Endothelial cell of umbilical vein (primary cell): Measurements from ENCODE around the gene JPH2. TPM values are rescaled to one million over a fixed set of nuclear protein-coding genes. Genes with fewer than 3 reads are reported as not detected.

Source experiments
- BruUV-seq: library from RNA; stranded (reverse); fragments of 400-500 nt; replicated peaks from 2 replicates; lab custom pipeline; 2021; lab: Mats Ljungman, UMichigan
- CTCF ChIA-PET: fragments of 300-600, 350-600 bp; sonication (Branson Sonifier 250); formaldehyde crosslinking; loops from one replicate; lab custom pipeline; 2021; ENCODE audit warnings: antibody characterized with exemption, inconsistent platforms; lab: Charles Lee
- POLR2A ChIA-PET: fragments of 300-600, 350-600 bp; sonication (Branson Sonifier 250); formaldehyde crosslinking; loops from one replicate; lab custom pipeline; 2021; ENCODE audit warnings: antibody characterized with exemption, inconsistent platforms; lab: Charles Lee
- DNase-seq: peaks from one replicate; pipeline ENCODE4 v3.0.0-alpha.2; 2011; ENCODE audit warnings: low read depth, low spot score
- FAIRE-seq: peaks from 2 replicates; lab custom pipeline; 2011; peaks lifted over from hg19 to GRCh38; lab: Jason Lieb, UNC
- H2AFZ ChIP-seq: 2 replicates; pipeline ENCODE4 v1.6.0; 2012; ENCODE audit warnings: low read depth, low read length, control low read depth, inconsistent platforms
- H3K27ac ChIP-seq: 2 replicates; pipeline ENCODE4 v1.5.1; 2011; ENCODE audit warnings: low read depth, mild to moderate bottlenecking, control low read depth, low read length, moderate library complexity; ENCODE audit not compliant: insufficient read depth
- H3K27me3 ChIP-seq, 2 experiments: 2 replicates each; pipeline versions ENCODE4 v1.6.0 to v1.6.1; 2011; ENCODE audit warnings: low read length in 2 of 2, mixed read lengths in 1 of 2; ENCODE audit not compliant: control insufficient read depth in 2 of 2, insufficient read depth in 2 of 2
- H3K36me3 ChIP-seq, 2 experiments: 2 replicates in 1 of 2; 3 replicates in 1 of 2; pipeline ENCODE4 v1.5.1; 2011; ENCODE audit warnings: low read length in 2 of 2, mild to moderate bottlenecking in 1 of 2, moderate library complexity in 1 of 2; ENCODE audit not compliant: control insufficient read depth in 2 of 2, insufficient read depth in 2 of 2; ENCODE audit errors: extremely low read depth in 1 of 2
- H3K4me1 ChIP-seq: 3 replicates; pipeline ENCODE4 v1.5.1; 2011; ENCODE audit warnings: mild to moderate bottlenecking, low read length; ENCODE audit not compliant: control insufficient read depth, insufficient read depth; ENCODE audit errors: extremely low read depth
- H3K4me2 ChIP-seq: 2 replicates; pipeline ENCODE4 v1.6.1; 2011; ENCODE audit warnings: low read length, control low read depth, mixed read lengths; ENCODE audit not compliant: insufficient read depth
- H3K4me3 ChIP-seq, 3 experiments: fragments of 200-600 bp in 1 of 3; sonication (generic), shearing (Covaris generic) in 1 of 3; replicated peaks in 1 of 3; 2 replicates each; pipeline ENCODE4 v1.5.1; 2011 to 2016; ENCODE audit warnings: control low read depth in 3 of 3, low read length in 3 of 3, mild to moderate bottlenecking in 2 of 3, inconsistent platforms in 1 of 3, low read depth in 1 of 3, moderate library complexity in 1 of 3; ENCODE audit not compliant: insufficient read depth in 1 of 3
- H3K79me2 ChIP-seq: 2 replicates; pipeline ENCODE4 v1.6.0; 2012; ENCODE audit warnings: low read length, inconsistent platforms; ENCODE audit not compliant: control insufficient read depth, insufficient read depth
- H3K9ac ChIP-seq: replicated peaks from 2 replicates; pipeline ENCODE3; 2011; ENCODE audit warnings: low read length, control low read depth; ENCODE audit not compliant: insufficient read depth; ENCODE audit errors: extremely low read depth
- H3K9me1 ChIP-seq: replicated peaks from 3 replicates; pipeline ENCODE4 v1.6.0; 2011; ENCODE audit warnings: mild to moderate bottlenecking, low read length; ENCODE audit not compliant: control insufficient read depth, insufficient read depth; ENCODE audit errors: extremely low read depth
- H3K9me3 ChIP-seq: replicated peaks from 2 replicates; pipeline ENCODE4 v1.5.1; 2012; ENCODE audit warnings: low read length, inconsistent platforms; ENCODE audit not compliant: control insufficient read depth, insufficient read depth
- H4K20me1 ChIP-seq: replicated peaks from 2 replicates; pipeline ENCODE3; 2011; ENCODE audit warnings: mild to moderate bottlenecking, low read length; ENCODE audit not compliant: control insufficient read depth, insufficient read depth; ENCODE audit errors: extremely low read depth
- CTCF ChIP-seq, 2 donors: IDR thresholded peaks; 1 replicate in 1 of 2; 2 replicates in 1 of 2; pipeline ENCODE4 v1.5.1; 2011; ENCODE audit warnings: low read length in 2 of 2, mild to moderate bottlenecking in 2 of 2, moderate library complexity in 2 of 2, control low read depth in 1 of 2, inconsistent platforms in 1 of 2, low read depth in 1 of 2; ENCODE audit not compliant: insufficient read depth in 1 of 2; ENCODE audit errors: extremely low read depth in 1 of 2
- EZH2 ChIP-seq: IDR thresholded peaks from 2 replicates; pipeline ENCODE4 v1.6.1; 2012; ENCODE audit warnings: borderline replicate concordance, low read depth, mild to moderate bottlenecking, moderate library complexity, low read length, inconsistent platforms; ENCODE audit not compliant: severe bottlenecking
- FOS ChIP-seq: IDR thresholded peaks from 2 replicates; pipeline ENCODE4 v1.6.1; 2011; ENCODE audit warnings: mild to moderate bottlenecking, low read length, moderate library complexity, borderline replicate concordance; ENCODE audit not compliant: insufficient read depth
- JUN ChIP-seq: IDR thresholded peaks from 2 replicates; pipeline ENCODE4 v1.6.1; 2011; ENCODE audit warnings: borderline replicate concordance, low read depth; ENCODE audit not compliant: insufficient read length, insufficient read depth
- MAX ChIP-seq: IDR thresholded peaks from 2 replicates; pipeline ENCODE4 v1.6.1; 2011; ENCODE audit not compliant: insufficient read depth, insufficient read length
- MYC ChIP-seq: IDR thresholded peaks from one replicate; pipeline ENCODE4 v1.6.1; 2011; ENCODE audit warnings: mild to moderate bottlenecking, low read depth, low read length
- POLR2A ChIP-seq: IDR thresholded peaks from 2 replicates; pipeline ENCODE4 v1.6.1; 2012; ENCODE audit warnings: low read depth, mild to moderate bottlenecking, control low read depth, low read length
- POLR2AphosphoS5 ChIP-seq: IDR thresholded peaks from 2 replicates; pipeline ENCODE4 v1.6.1; 2012; ENCODE audit warnings: low read depth, mild to moderate bottlenecking, control low read depth, low read length, moderate library complexity; ENCODE audit not compliant: insufficient read depth
- dilution Hi-C: fragments of 300-500 bp; cut with MboI; formaldehyde crosslinking; loops from one replicate; pipeline ENCODE4 v1.15.0; 2019; ENCODE audit warnings: low sequenced_read_pairs; ENCODE audit not compliant: extremely low pct_ligation_motif_present
- intact Hi-C: fragments of 100-400 bp; cut with micrococcal nuclease; formaldehyde crosslinking; loops from one replicate; pipeline ENCODE4 v1.10.0; 2022
- polyA plus RNA-seq, 4 experiments: library from polyadenylated mRNA; depleted of rRNA in 3 of 4; stranded (reverse) in 3 of 4; unstranded in 1 of 4; fragments of >200 nt; gene quantifications; 2 replicates each; pipeline versions ENCODE4 v1.2.1 to v1.2.3, GENCODE V29; 2011 to 2012; ENCODE audit warnings: missing spikeins in 1 of 4
- total RNA-seq: library from RNA; stranded (reverse); gene quantifications from 2 replicates; pipeline ENCODE4 v1.2.3, GENCODE V29; 2021

JPH2 gene
- total and polyA plus RNA-seq, 2 donors (not counting 3 experiments of a cell fraction or from before 2014, with no cell fraction given): not detected

- Histone ChIP-seq H2AFZ (no peak overlapping the region), H3K79me2 (no peaks in the 10 kb centered on the region), H3K4me3 (no peak overlapping the region), H4K20me1 (no peaks in the 10 kb centered on the region), H3K4me1 (peaks cover 6% of the 10 kb centered on the region), H3K9me3 (no peaks in the 10 kb centered on the region), H3K27ac (no peak overlapping the region), H3K9me1 (no peaks in the 10 kb centered on the region), H3K36me3 (no peaks in the 10 kb centered on the region), H3K4me2 (no peak overlapping the region), H3K27me3 (no peaks in the 10 kb centered on the region), H3K9ac (no peak overlapping the region)
- POLR2A ChIA-PET: no interaction called here
- CTCF ChIA-PET: interaction anchor here (0.8 kb wide), 1 partner anchor 323 kb away, joined by 4 read pairs; no protein-coding TSS in a partner anchor
- no peak for FAIRE-seq
- TF ChIP-seq JUN: no peak
- dilution Hi-C loops: no loop called here
- BruUV-seq: no TSS peak
- no peak for DNase-seq
- intact Hi-C loops: loop anchor here (5.0 kb wide), 1 partner anchor 56 kb away; no protein-coding TSS in a partner anchor
Measured at GRCh38 chr20:44073675-44074071, 113.3 kb downstream of the JPH2 start.

- H3K4me3 ChIP-seq: no peak overlapping the region
- peaks cover 6% of the 10 kb centered on the region for H3K4me1 ChIP-seq
- no peak overlapping the region for H2AFZ ChIP-seq
- no peak overlapping the region for H3K4me2 ChIP-seq
- H3K9me1 ChIP-seq: no peaks in the 10 kb centered on the region
- no peak overlapping the region for H3K27ac ChIP-seq
- no peaks in the 10 kb centered on the region for H3K36me3 ChIP-seq
- DNase-seq (no peak), FAIRE-seq (peak; percentile 44)
- no peaks in the 10 kb centered on the region for H3K9me3 ChIP-seq
- no TSS peak for BruUV-seq
- TF ChIP-seq FOS: peak; percentile 30
- no peak for TF ChIP-seq POLR2AphosphoS5
- no peak for TF ChIP-seq EZH2
- no peak for TF ChIP-seq MAX
- TF ChIP-seq CTCF (IDR thresholded peaks at IDR 0.05; ENCODE audit: extremely low read depth in 1 of 2, insufficient read depth in 1 of 2, low read depth in 1 of 2, low read length in 2 of 2): no peak
- no peak for TF ChIP-seq MYC
- TF ChIP-seq JUN: no peak
- no peak for TF ChIP-seq POLR2A
- dilution Hi-C loops (no loop called here), intact Hi-C loops (loop anchor here (5.0 kb wide), 1 partner anchor 56 kb away; no protein-coding TSS in a partner anchor)
- H3K27me3 ChIP-seq: no peaks in the 10 kb centered on the region
- H4K20me1 ChIP-seq: no peaks in the 10 kb centered on the region
- no peak overlapping the region for H3K9ac ChIP-seq
- POLR2A ChIA-PET: no interaction called here
- H3K79me2 ChIP-seq: no peaks in the 10 kb centered on the region
- CTCF ChIA-PET: interaction anchor here (0.8 to 1.6 kb wide), 5 partner anchors 7 to 323 kb away, joined by 3 to 7 read pairs (median 3); no protein-coding TSS in a partner anchor
Measured at GRCh38 chr20:44073011-44073674, 113.8 kb downstream of the JPH2 start.
